Measurements from ENCODE around the gene ZBTB39. TPM values are rescaled to one million over a fixed set of nuclear protein-coding genes. Genes with fewer than 3 reads are reported as not detected.
"Not testable (repeated sequence)": the region's sequence is repeated elsewhere in the genome, so short reads cannot be mapped to it uniquely, and the experiment has no call there.

ZBTB39 gene
- total RNA-seq, 4 donors from 2014 or later = 4.5 to 8.5 (median 7.4) TPM

- no peak for DNase-seq
- Histone ChIP-seq H3K27me3 (no peaks in the 10 kb centered on the region), H3K4me1 (no peaks in the 10 kb centered on the region), H3K36me3 (no peaks in the 10 kb centered on the region), H3K9me3 (no peaks in the 10 kb centered on the region), H3K4me3 (replicated peaks in 1 of 3) (no peak overlapping the region), H3K27ac (no peak overlapping the region)
- TF ChIP-seq CTCF (IDR thresholded peaks at IDR 0.05) = no peak
- no peak for TF ChIP-seq POLR2A (IDR thresholded peaks at IDR 0.05)
- WGBS, 2 donors = 89% methylated on average over 9 of the region's 9 CpGs
- intact Hi-C loops (cut with DNase I) = no loop called here
These were observed 13.8 kb upstream of the ZBTB39 start for GRCh38 chr12:57019983-57020719.

- TF ChIP-seq CTCF (IDR thresholded peaks at IDR 0.05) = no peak
- TF ChIP-seq POLR2A (IDR thresholded peaks at IDR 0.05) = no peak
- Histone ChIP-seq H3K36me3 (no peaks in the 10 kb centered on the region), H3K4me3 (replicated peaks in 1 of 3) (no peak overlapping the region), H3K4me1 (no peaks in the 10 kb centered on the region), H3K9me3 (no peaks in the 10 kb centered on the region), H3K27me3 (no peaks in the 10 kb centered on the region), H3K27ac (no peak overlapping the region)
- 70 to 74% methylated on average over 1 of the region's 1 CpG for WGBS, 2 donors
- intact Hi-C loops (cut with DNase I) = no loop called here
- no peak for DNase-seq
These were observed 12.6 kb upstream of the ZBTB39 start for GRCh38 chr12:57018906-57019305.

- intact Hi-C loops (cut with DNase I); H3K4me3 ChIP-seq (replicated peaks in 1 of 3); H3K36me3 ChIP-seq; DNase-seq; H3K27me3 ChIP-seq; H3K9me3 ChIP-seq; H3K4me1 ChIP-seq; H3K27ac ChIP-seq: not testable (repeated sequence)
- 79 to 87% methylated on average over 5 of the region's 5 CpGs for WGBS, 2 donors
These were observed 12.0 kb upstream of the ZBTB39 start for GRCh38 chr12:57018353-57018752.

- Histone ChIP-seq H3K9me3 (no peaks in the 10 kb centered on the region), H3K4me3 (replicated peaks in 1 of 3) (no peak within 1 kb of the TSS), H3K36me3 (no peaks in the 10 kb centered on the region), H3K27me3 (no peaks in the 10 kb centered on the region), H3K27ac (no peak within 1 kb of the TSS), H3K4me1 (no peaks in the 10 kb centered on the region)
- TF ChIP-seq CTCF (IDR thresholded peaks at IDR 0.05) = no peak
- TF ChIP-seq POLR2A (IDR thresholded peaks at IDR 0.05) = no peak
- intact Hi-C loops (cut with DNase I) = no loop called here
- DNase-seq = no peak
- WGBS, 2 donors = 46 to 68% methylated on average over 2 to 6 of the region's 6 CpGs
These were observed 10.0 kb upstream of the ZBTB39 start, which contains the start of gene TAC3 for GRCh38 chr12:57016348-57016747. Gene TAC3 (minus strand): TSS chr12:57016529. CDS start chr12:57015797, 732 bp downstream.

- no peak overlapping the region for H3K27ac ChIP-seq
- intact Hi-C loops (cut with DNase I) = no loop called here
These were observed 6.5 kb upstream of the ZBTB39 start for GRCh38 chr12:57012600-57013465.

More at GRCh38 chr12:57012600-57013465, 6.5 kb upstream of the ZBTB39 start:
- TF ChIP-seq POLR2A (IDR thresholded peaks at IDR 0.05) (no peak), CTCF (IDR thresholded peaks at IDR 0.05) (no peak)
- Histone ChIP-seq H3K4me3 (replicated peaks in 1 of 3) (no peak overlapping the region), H3K9me3 (no peaks in the 10 kb centered on the region), H3K27me3 (no peaks in the 10 kb centered on the region), H3K36me3 (no peaks in the 10 kb centered on the region), H3K4me1 (no peaks in the 10 kb centered on the region)
- WGBS, 2 donors = 77 to 86% methylated on average over 7 of the region's 7 CpGs
- no peak for DNase-seq

Data from thyroid gland (tissue), 4 donors.